Calu3 (cell line): Measurements from ENCODE around the gene EHMT1. TPM values are rescaled to one million over a fixed set of nuclear protein-coding genes. Genes with fewer than 3 reads are reported as not detected.

ENCODE experiments used
- BruUV-seq: library from RNA; stranded (reverse); fragments of 400-500 nt; replicated peaks from 2 replicates; lab custom pipeline; 2021; lab: Mats Ljungman, UMichigan
- CTCF ChIA-PET: fragments of 300-600 bp; sonication (Branson Sonifier 250); formaldehyde crosslinking; loops from one replicate; lab custom pipeline; 2022; ENCODE audit warnings: antibody characterized with exemption; lab: Charles Lee
- DNase-seq: peaks from one replicate; pipeline ENCODE4 v3.0.0; 2022
- H3K27ac Mint-ChIP-seq: one replicate; pipeline ENCODE4 v1.8.0; 2022; ENCODE audit warnings: mixed read lengths; ENCODE audit not compliant: unreplicated experiment
- H3K27me3 Mint-ChIP-seq: one replicate; pipeline ENCODE4 v1.8.0; 2022; ENCODE audit warnings: mixed read lengths; ENCODE audit not compliant: unreplicated experiment
- H3K36me3 Mint-ChIP-seq: one replicate; pipeline ENCODE4 v1.8.0; 2022; ENCODE audit warnings: mild to moderate bottlenecking, moderate library complexity, mixed read lengths; ENCODE audit not compliant: insufficient read depth, unreplicated experiment
- H3K4me1 Mint-ChIP-seq: one replicate; pipeline ENCODE4 v1.8.0; 2022; ENCODE audit warnings: mild to moderate bottlenecking, low read depth, mixed read lengths; ENCODE audit not compliant: unreplicated experiment
- H3K4me3 Mint-ChIP-seq: one replicate; pipeline ENCODE4 v1.8.0; 2022; ENCODE audit warnings: mild to moderate bottlenecking, low read depth, moderate library complexity, mixed read lengths; ENCODE audit not compliant: unreplicated experiment
- H3K9me3 Mint-ChIP-seq: one replicate; pipeline ENCODE4 v1.8.0; 2022; ENCODE audit warnings: low read depth, mixed read lengths; ENCODE audit not compliant: unreplicated experiment
- CTCF ChIP-seq: fragments of 200-600 bp; IDR thresholded peaks from one replicate; pipeline ENCODE4 v1.8.0; 2022; ENCODE audit warnings: antibody characterized with exemption; ENCODE audit not compliant: unreplicated experiment
- intact Hi-C: fragments of 100-400 bp; cut with micrococcal nuclease; formaldehyde crosslinking; loops from one replicate; pipeline ENCODE4 v1.10.0; 2022; ENCODE audit not compliant: unreplicated experiment
- total RNA-seq: library from RNA; stranded (reverse); gene quantifications from 2 replicates; pipeline ENCODE4 v1.2.3, GENCODE V29; 2022

Gene EHMT1
- total RNA-seq, 1 experiment from 2014 or later, result 56.0 TPM

- no TSS peak for BruUV-seq
- Mint-ChIP-seq H3K36me3 (peaks cover 25% of the 10 kb centered on the region), H3K9me3 (no peaks in the 10 kb centered on the region), H3K4me3 (no peak overlapping the region), H3K4me1 (no peaks in the 10 kb centered on the region), H3K27me3 (no peaks in the 10 kb centered on the region), H3K27ac (no peak overlapping the region)
- no peak for TF ChIP-seq CTCF
- intact Hi-C loops, result no loop called here
- no peak for DNase-seq
- CTCF ChIA-PET, result no interaction called here
These were observed 123.9 kb downstream of the EHMT1 start for GRCh38 chr9:137742698-137743097.

- no TSS peak for BruUV-seq
- TF ChIP-seq CTCF, result no peak
- Mint-ChIP-seq H3K27ac (no peak overlapping the region), H3K36me3 (peaks cover 17% of the 10 kb centered on the region), H3K27me3 (no peaks in the 10 kb centered on the region), H3K4me1 (no peaks in the 10 kb centered on the region), H3K9me3 (no peaks in the 10 kb centered on the region), H3K4me3 (no peak overlapping the region)
- DNase-seq, result no peak
- CTCF ChIA-PET, result no interaction called here
- intact Hi-C loops, result no loop called here
These were observed 124.9 kb downstream of the EHMT1 start for GRCh38 chr9:137743695-137744094.

GRCh38 chr9:137744632-137745183 lies 125.9 kb downstream of the EHMT1 start:
- no TSS peak for BruUV-seq
- Mint-ChIP-seq H3K36me3 (peaks cover 17% of the 10 kb centered on the region), H3K4me1 (no peaks in the 10 kb centered on the region), H3K27ac (no peak overlapping the region), H3K9me3 (no peaks in the 10 kb centered on the region), H3K4me3 (no peak overlapping the region), H3K27me3 (no peaks in the 10 kb centered on the region)
- no peak for TF ChIP-seq CTCF
- DNase-seq, result no peak
- intact Hi-C loops, result no loop called here
- CTCF ChIA-PET, result no interaction called here

- Mint-ChIP-seq H3K27me3 (no peaks in the 10 kb centered on the region), H3K4me1 (no peaks in the 10 kb centered on the region), H3K27ac (no peak overlapping the region), H3K4me3 (no peak overlapping the region), H3K9me3 (no peaks in the 10 kb centered on the region), H3K36me3 (peaks cover 20% of the 10 kb centered on the region)
- intact Hi-C loops, result no loop called here
- no TSS peak for BruUV-seq
- no peak for DNase-seq
- no peak for TF ChIP-seq CTCF
- CTCF ChIA-PET, result no interaction called here
These were observed 126.8 kb downstream of the EHMT1 start for GRCh38 chr9:137745541-137745991.
